SK-N-SH treated with all-trans-retinoic acid at 6 μM for 48 hours (cell line): ENCODE data around the gene TLX2.

Source experiments
- ATAC-seq: fragments of 200-7000 bp; cut with Tn5 transposase; 3 replicates; pipeline ENCODE4 v1.9.1; 2020; ENCODE audit warnings: mild to moderate bottlenecking, moderate library complexity
- ARNTL ChIP-seq: fragments of 450-650 bp; formaldehyde crosslinking; IDR thresholded peaks from 2 replicates; pipeline ENCODE4 v1.5.0; 2020; ENCODE audit warnings: low read depth, mild to moderate bottlenecking, moderate library complexity, borderline replicate concordance
- BACH2 ChIP-seq: fragments of 250-450 bp; sonication (Bioruptor Pico); IDR thresholded peaks from 2 replicates; pipeline ENCODE4 v1.9.0; 2021; ENCODE audit warnings: mild to moderate bottlenecking, borderline replicate concordance
- CSDC2 ChIP-seq: fragments of 250-450 bp; sonication (Bioruptor Pico); IDR thresholded peaks from 2 replicates; pipeline ENCODE4 v1.5.0; 2020; ENCODE audit warnings: mild to moderate bottlenecking, moderate library complexity
- CSRNP3 ChIP-seq: fragments of 250-450 bp; sonication (Bioruptor Pico); IDR thresholded peaks from 2 replicates; pipeline ENCODE4 v1.5.1; 2021; ENCODE audit warnings: mild to moderate bottlenecking, moderate library complexity
- ESRRG ChIP-seq: fragments of 250-450 bp; sonication (Bioruptor Pico); IDR thresholded peaks from 2 replicates; pipeline ENCODE4 v1.6.1; 2021; ENCODE audit warnings: mild to moderate bottlenecking
- GLIS3 ChIP-seq: fragments of 250-450 bp; sonication (Bioruptor Pico); IDR thresholded peaks from 2 replicates; pipeline ENCODE4 v1.5.0; 2020; ENCODE audit warnings: mild to moderate bottlenecking, moderate library complexity
- ISL1 ChIP-seq: fragments of 250-450 bp; sonication (Bioruptor Pico); IDR thresholded peaks from 2 replicates; pipeline ENCODE4 v2.1.2; 2022; ENCODE audit warnings: mild to moderate bottlenecking, moderate library complexity
- OSR1 ChIP-seq: fragments of 250-450 bp; sonication (Bioruptor Pico); IDR thresholded peaks from 2 replicates; pipeline ENCODE4 v1.8.0; 2022; ENCODE audit warnings: moderate library complexity, mild to moderate bottlenecking, inconsistent platforms
- PPARA ChIP-seq: fragments of 250-450 bp; sonication (Bioruptor Pico); IDR thresholded peaks from 2 replicates; pipeline ENCODE4 v1.5.0; 2020; ENCODE audit warnings: mild to moderate bottlenecking, borderline replicate concordance
- RARB ChIP-seq: fragments of 250-450 bp; sonication (Bioruptor Pico); IDR thresholded peaks from 2 replicates; pipeline ENCODE4 v1.8.0; 2021; ENCODE audit warnings: mild to moderate bottlenecking, moderate library complexity
- SNAI2 ChIP-seq: fragments of 250-450 bp; sonication (Bioruptor Pico); IDR thresholded peaks from 2 replicates; pipeline ENCODE4 v1.5.0; 2020; ENCODE audit warnings: mild to moderate bottlenecking, moderate library complexity
- TOX ChIP-seq: fragments of 250-450 bp; sonication (Bioruptor Pico); IDR thresholded peaks from 2 replicates; pipeline ENCODE4 v1.8.0; 2021; ENCODE audit warnings: mild to moderate bottlenecking, moderate library complexity, borderline replicate concordance
- TSHZ2 ChIP-seq: fragments of 250-450 bp; sonication (Bioruptor Pico); IDR thresholded peaks from 2 replicates; pipeline ENCODE4 v1.5.0; 2020; ENCODE audit warnings: mild to moderate bottlenecking, moderate library complexity
- ZC3H10 ChIP-seq: fragments of 250-450 bp; sonication (Bioruptor Pico); IDR thresholded peaks from 2 replicates; pipeline ENCODE4 v1.5.1; 2021; ENCODE audit warnings: mild to moderate bottlenecking, moderate library complexity
- ZFP3 ChIP-seq: fragments of 250-450 bp; sonication (Bioruptor Pico); IDR thresholded peaks from 2 replicates; pipeline ENCODE4 v1.5.0; 2020; ENCODE audit warnings: mild to moderate bottlenecking, moderate library complexity
- ZFP30 ChIP-seq: fragments of 450-650 bp; formaldehyde crosslinking; IDR thresholded peaks from 2 replicates; pipeline ENCODE4 v1.5.0; 2022; ENCODE audit warnings: mild to moderate bottlenecking, moderate library complexity
- ZNF565 ChIP-seq: fragments of 450-650 bp; formaldehyde crosslinking; conservative IDR thresholded peaks from 2 replicates; pipeline ENCODE4 v1.5.0; 2020; ENCODE audit warnings: low read depth, mild to moderate bottlenecking, moderate library complexity
- ZNF70 ChIP-seq: fragments of 450-650 bp; formaldehyde crosslinking; IDR thresholded peaks from 2 replicates; pipeline ENCODE4 v1.5.0; 2020; ENCODE audit warnings: mild to moderate bottlenecking, moderate library complexity
- ZNF8 ChIP-seq: fragments of 450-650 bp; formaldehyde crosslinking; IDR thresholded peaks from 2 replicates; pipeline ENCODE4 v1.5.0; 2020; ENCODE audit warnings: mild to moderate bottlenecking, moderate library complexity
- TF ChIP-seq, protein P1 (sequence below): fragments of 250-450 bp; sonication (Bioruptor Pico); IDR thresholded peaks from 2 replicates; pipeline ENCODE4 v1.8.0; 2021; ENCODE audit warnings: low read depth, mild to moderate bottlenecking, moderate library complexity, borderline replicate concordance
- TF ChIP-seq, protein P2 (sequence below): fragments of 250-450 bp; sonication (Bioruptor Pico); IDR thresholded peaks from 2 replicates; pipeline ENCODE4 v1.8.0; 2020; ENCODE audit warnings: mild to moderate bottlenecking, moderate library complexity, borderline replicate concordance
- TF ChIP-seq, protein P3 (sequence below): fragments of 250-450 bp; sonication (Bioruptor Pico); IDR thresholded peaks from 2 replicates; pipeline ENCODE4 v1.5.1; 2020; ENCODE audit warnings: low read depth, mild to moderate bottlenecking, moderate library complexity

Gene TLX2

DNA sequence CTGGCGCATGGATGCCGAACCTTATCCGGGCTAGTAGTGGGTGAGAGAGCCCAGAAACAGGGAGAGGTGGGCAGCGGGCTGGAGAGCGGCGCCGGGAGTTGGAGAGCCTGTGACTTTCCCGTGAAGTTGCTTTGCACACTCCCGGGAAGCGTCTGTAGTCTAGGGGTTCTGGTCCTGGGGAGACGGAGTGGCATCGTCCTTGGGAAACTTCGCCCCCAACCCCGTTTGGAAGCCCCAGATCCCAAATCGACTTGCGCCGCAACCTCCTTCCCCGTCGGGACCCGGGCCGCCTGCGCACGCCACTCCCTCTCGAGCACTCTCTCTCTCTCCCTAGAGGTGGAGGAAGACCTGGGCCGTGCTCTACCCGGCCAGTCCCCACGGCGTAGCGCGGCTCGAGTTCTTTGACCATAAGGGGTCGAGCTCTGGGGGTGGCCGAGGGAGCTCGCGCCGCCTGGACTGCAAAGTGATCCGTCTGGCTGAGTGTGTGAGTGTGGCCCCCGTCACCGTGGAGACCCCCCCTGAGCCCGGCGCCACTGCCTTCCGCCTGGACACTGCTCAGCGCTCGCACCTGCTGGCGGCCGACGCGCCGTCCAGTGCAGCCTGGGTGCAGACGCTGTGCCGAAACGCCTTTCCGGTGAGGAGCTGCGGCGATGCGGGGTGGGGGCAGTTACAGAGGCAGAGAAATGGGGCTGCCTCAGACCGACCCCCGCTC is 40.7 kb downstream of the TLX2 start:
- peak; percentile 42 for ATAC-seq
- no peak for TF ChIP-seq ARNTL (CRISPR knock-in tag)
- TF ChIP-seq ZFP30 (CRISPR knock-in tag) = no peak
- no peak for TF ChIP-seq ZNF8 (CRISPR knock-in tag)
- TF ChIP-seq ZNF565 = no peak
- TF ChIP-seq, protein P1, sequence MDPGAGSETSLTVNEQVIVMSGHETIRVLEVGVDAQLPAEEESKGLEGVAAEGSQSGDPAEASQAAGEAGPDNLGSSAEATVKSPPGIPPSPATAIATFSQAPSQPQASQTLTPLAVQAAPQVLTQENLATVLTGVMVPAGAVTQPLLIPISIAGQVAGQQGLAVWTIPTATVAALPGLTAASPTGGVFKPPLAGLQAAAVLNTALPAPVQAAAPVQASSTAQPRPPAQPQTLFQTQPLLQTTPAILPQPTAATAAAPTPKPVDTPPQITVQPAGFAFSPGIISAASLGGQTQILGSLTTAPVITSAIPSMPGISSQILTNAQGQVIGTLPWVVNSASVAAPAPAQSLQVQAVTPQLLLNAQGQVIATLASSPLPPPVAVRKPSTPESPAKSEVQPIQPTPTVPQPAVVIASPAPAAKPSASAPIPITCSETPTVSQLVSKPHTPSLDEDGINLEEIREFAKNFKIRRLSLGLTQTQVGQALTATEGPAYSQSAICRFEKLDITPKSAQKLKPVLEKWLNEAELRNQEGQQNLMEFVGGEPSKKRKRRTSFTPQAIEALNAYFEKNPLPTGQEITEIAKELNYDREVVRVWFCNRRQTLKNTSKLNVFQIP (CRISPR knock-in tag) = no peak
- TF ChIP-seq ZNF70 (CRISPR knock-in tag) = no peak
- no peak for TF ChIP-seq GLIS3
- TF ChIP-seq ZC3H10 (CRISPR knock-in tag) = no peak
- TF ChIP-seq CSRNP3 (CRISPR knock-in tag) = no peak
- TF ChIP-seq OSR1 = no peak
- no peak for TF ChIP-seq ESRRG (CRISPR knock-in tag)
- no peak for TF ChIP-seq TSHZ2 (CRISPR knock-in tag)
- no peak for TF ChIP-seq PPARA (CRISPR knock-in tag)
- TF ChIP-seq RARB (CRISPR knock-in tag) = no peak
- no peak for TF ChIP-seq CSDC2 (CRISPR knock-in tag)
- no peak for TF ChIP-seq SNAI2 (CRISPR knock-in tag)
- no peak for TF ChIP-seq ZFP3 (CRISPR knock-in tag)
- TF ChIP-seq TOX = no peak

DNA sequence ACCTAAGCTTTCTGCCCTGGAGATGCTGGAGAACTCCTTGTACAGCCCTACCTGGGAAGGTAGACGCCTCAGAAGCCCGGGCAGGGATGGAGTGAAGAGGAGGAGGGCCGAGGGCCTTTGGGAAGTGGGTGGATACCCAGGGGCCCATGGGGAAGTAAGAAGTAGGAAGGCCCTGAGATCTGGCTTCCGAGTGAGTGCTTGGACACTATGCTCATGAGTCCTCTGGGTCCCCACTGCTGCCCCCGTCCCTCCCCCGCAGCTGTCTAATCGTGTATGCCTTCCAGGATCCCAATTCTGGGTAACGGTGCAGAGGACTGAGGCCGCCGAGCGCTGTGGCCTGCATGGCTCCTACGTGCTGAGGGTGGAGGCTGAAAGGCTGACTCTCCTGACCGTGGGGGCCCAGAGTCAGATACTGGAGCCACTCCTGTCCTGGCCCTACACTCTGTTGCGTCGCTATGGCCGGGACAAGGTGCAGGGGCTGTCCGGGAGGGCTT is 41.4 kb downstream of the TLX2 start:
- ATAC-seq = no peak
- TF ChIP-seq OSR1 = no peak
- no peak for TF ChIP-seq GLIS3
- no peak for TF ChIP-seq TOX
- TF ChIP-seq, protein P1 (CRISPR knock-in tag) = no peak
- TF ChIP-seq, protein P2, sequence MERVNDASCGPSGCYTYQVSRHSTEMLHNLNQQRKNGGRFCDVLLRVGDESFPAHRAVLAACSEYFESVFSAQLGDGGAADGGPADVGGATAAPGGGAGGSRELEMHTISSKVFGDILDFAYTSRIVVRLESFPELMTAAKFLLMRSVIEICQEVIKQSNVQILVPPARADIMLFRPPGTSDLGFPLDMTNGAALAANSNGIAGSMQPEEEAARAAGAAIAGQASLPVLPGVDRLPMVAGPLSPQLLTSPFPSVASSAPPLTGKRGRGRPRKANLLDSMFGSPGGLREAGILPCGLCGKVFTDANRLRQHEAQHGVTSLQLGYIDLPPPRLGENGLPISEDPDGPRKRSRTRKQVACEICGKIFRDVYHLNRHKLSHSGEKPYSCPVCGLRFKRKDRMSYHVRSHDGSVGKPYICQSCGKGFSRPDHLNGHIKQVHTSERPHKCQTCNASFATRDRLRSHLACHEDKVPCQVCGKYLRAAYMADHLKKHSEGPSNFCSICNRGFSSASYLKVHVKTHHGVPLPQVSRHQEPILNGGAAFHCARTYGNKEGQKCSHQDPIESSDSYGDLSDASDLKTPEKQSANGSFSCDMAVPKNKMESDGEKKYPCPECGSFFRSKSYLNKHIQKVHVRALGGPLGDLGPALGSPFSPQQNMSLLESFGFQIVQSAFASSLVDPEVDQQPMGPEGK (CRISPR knock-in tag) = no peak
- no peak for TF ChIP-seq ZNF565
- no peak for TF ChIP-seq ZNF70 (CRISPR knock-in tag)
- no peak for TF ChIP-seq SNAI2 (CRISPR knock-in tag)
- no peak for TF ChIP-seq PPARA (CRISPR knock-in tag)
- no peak for TF ChIP-seq ZNF8 (CRISPR knock-in tag)
- no peak for TF ChIP-seq ZFP30 (CRISPR knock-in tag)
- no peak for TF ChIP-seq ISL1 (CRISPR knock-in tag)
- TF ChIP-seq ZC3H10 (CRISPR knock-in tag) = no peak
- TF ChIP-seq BACH2 (CRISPR knock-in tag) = no peak
- TF ChIP-seq ESRRG (CRISPR knock-in tag) = no peak
- TF ChIP-seq RARB (CRISPR knock-in tag) = no peak
- TF ChIP-seq ZFP3 (CRISPR knock-in tag) = no peak
- TF ChIP-seq, protein P3, sequence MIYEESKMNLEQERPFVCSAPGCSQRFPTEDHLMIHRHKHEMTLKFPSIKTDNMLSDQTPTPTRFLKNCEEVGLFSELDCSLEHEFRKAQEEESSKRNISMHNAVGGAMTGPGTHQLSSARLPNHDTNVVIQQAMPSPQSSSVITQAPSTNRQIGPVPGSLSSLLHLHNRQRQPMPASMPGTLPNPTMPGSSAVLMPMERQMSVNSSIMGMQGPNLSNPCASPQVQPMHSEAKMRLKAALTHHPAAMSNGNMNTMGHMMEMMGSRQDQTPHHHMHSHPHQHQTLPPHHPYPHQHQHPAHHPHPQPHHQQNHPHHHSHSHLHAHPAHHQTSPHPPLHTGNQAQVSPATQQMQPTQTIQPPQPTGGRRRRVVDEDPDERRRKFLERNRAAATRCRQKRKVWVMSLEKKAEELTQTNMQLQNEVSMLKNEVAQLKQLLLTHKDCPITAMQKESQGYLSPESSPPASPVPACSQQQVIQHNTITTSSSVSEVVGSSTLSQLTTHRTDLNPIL = no peak
- TF ChIP-seq CSDC2 (CRISPR knock-in tag) = no peak
